ENCODE data around the gene SPATA20.

Gene SPATA20

GRCh38 chr17:50538549-50539410 is 8.2 kb upstream of the SPATA20 start:
- no peak for DNase-seq (ENCODE audit: low read depth in 2 of 2, low spot score in 1 of 2)

- no peak for DNase-seq (ENCODE audit: low read depth in 2 of 2, low spot score in 1 of 2)
These were observed 7.0 kb upstream of the SPATA20 start for GRCh38 chr17:50539762-50540559.

GRCh38 chr17:50540560-50541401 is 6.2 kb upstream of the SPATA20 start:
- DNase-seq (ENCODE audit: low read depth in 2 of 2, low spot score in 1 of 2), result no peak

- DNase-seq (ENCODE audit: low read depth in 2 of 2, low spot score in 1 of 2), result no peak
These were observed 5.6 kb upstream of the SPATA20 start for GRCh38 chr17:50541402-50541715.

GRCh38 chr17:50541716-50542688 is 5.0 kb upstream of the SPATA20 start:
- DNase-seq (ENCODE audit: low read depth in 2 of 2, low spot score in 1 of 2), result peak; percentile 63 to 73

- no peak for DNase-seq (ENCODE audit: low read depth in 2 of 2, low spot score in 1 of 2)
These were observed 3.9 kb upstream of the SPATA20 start for GRCh38 chr17:50542795-50543774.

GRCh38 chr17:50544516-50544915 is 2.5 kb upstream of the SPATA20 start:
- no peak for DNase-seq (ENCODE audit: low read depth in 2 of 2, low spot score in 1 of 2)

- DNase-seq (ENCODE audit: low read depth in 2 of 2, low spot score in 1 of 2), result no peak
These were observed 1.7 kb upstream of the SPATA20 start for GRCh38 chr17:50545311-50545710.

- no peak for DNase-seq (ENCODE audit: low read depth in 2 of 2, low spot score in 1 of 2)
These were observed 306 bp upstream of the SPATA20 start for GRCh38 chr17:50546701-50547034.

GRCh38 chr17:50547736-50548083 is 736 bp downstream of the SPATA20 start:
- DNase-seq (ENCODE audit: low read depth in 2 of 2, low spot score in 1 of 2), result no peak

GRCh38 chr17:50548831-50549230 is 1.9 kb downstream of the SPATA20 start:
- no peak for DNase-seq (ENCODE audit: low read depth in 2 of 2, low spot score in 1 of 2)

GRCh38 chr17:50549256-50549941 is 2.4 kb downstream of the SPATA20 start:
- no peak for DNase-seq (ENCODE audit: low read depth in 2 of 2, low spot score in 1 of 2)

GRCh38 chr17:50549969-50550368 is 3.0 kb downstream of the SPATA20 start:
- no peak for DNase-seq (ENCODE audit: low read depth in 2 of 2, low spot score in 1 of 2)

- no peak for DNase-seq (ENCODE audit: low read depth in 2 of 2, low spot score in 1 of 2)
These were observed 3.9 kb downstream of the SPATA20 start for GRCh38 chr17:50550661-50551432.

GRCh38 chr17:50551433-50551815 is 4.5 kb downstream of the SPATA20 start:
- DNase-seq (ENCODE audit: low read depth in 2 of 2, low spot score in 1 of 2), result no peak

GRCh38 chr17:50551884-50552283 is 4.9 kb downstream of the SPATA20 start:
- DNase-seq (ENCODE audit: low read depth in 2 of 2, low spot score in 1 of 2), result no peak

GRCh38 chr17:50554201-50554600 is 7.2 kb downstream of the SPATA20 start:
- DNase-seq (ENCODE audit: low read depth in 2 of 2, low spot score in 1 of 2), result no peak

- no peak for DNase-seq (ENCODE audit: low read depth in 2 of 2, low spot score in 1 of 2)
These were observed 9.8 kb downstream of the SPATA20 start for GRCh38 chr17:50556803-50557202.
